Adrenal gland (tissue), 12 donors: ENCODE data around the gene LSS. TPM values are rescaled to one million over a fixed set of nuclear protein-coding genes. Genes with fewer than 3 reads are reported as not detected.

Experiments used
- DNase-seq, 7 donors: peaks; one replicate each; pipeline ENCODE4 v3.0.0-alpha.2; 2019 to 2020
- H3K27ac ChIP-seq, 5 donors: fragments of 200-600 bp; sonication (generic) in 4 of 5; 1 replicate in 3 of 5; 2 replicates in 2 of 5; pipeline versions ENCODE4 v1.5.1 to v1.8.0; 2016 to 2020; ENCODE audit warnings: mild to moderate bottlenecking in 1 of 5
- H3K27me3 ChIP-seq: fragments of 200-600 bp; 2 replicates; pipeline ENCODE4 v1.8.0; 2021
- H3K36me3 ChIP-seq, 2 donors: fragments of 200-600 bp; replicated peaks in 1 of 2; 1 replicate in 1 of 2; 2 replicates in 1 of 2; pipeline versions ENCODE4 v1.5.1 to v1.8.0; 2018 to 2022
- H3K4me1 ChIP-seq, 2 donors: fragments of 200-600 bp; replicated peaks in 1 of 2; 1 replicate in 1 of 2; 2 replicates in 1 of 2; pipeline versions ENCODE4 v1.5.1 to v1.8.0; 2018 to 2021
- H3K4me3 ChIP-seq, 4 donors: fragments of 200-600 bp; sonication (generic) in 3 of 4; one replicate each; pipeline ENCODE4 v1.5.1; 2016 to 2018
- H3K9me3 ChIP-seq, 3 donors: fragments of 200-600 bp; sonication (generic) in 1 of 3; replicated peaks in 1 of 3; 1 replicate in 2 of 3; 2 replicates in 1 of 3; pipeline versions ENCODE4 v1.5.1 to v1.8.0; 2016 to 2021
- POLR2A ChIP-seq, 2 donors: fragments of 450-650 bp; IDR thresholded peaks; one replicate each; pipeline ENCODE4 v1.6.1; 2017; ENCODE audit warnings: antibody characterized with exemption in 2 of 2, mild to moderate bottlenecking in 2 of 2, moderate library complexity in 1 of 2
- WGBS, 4 donors: extraction: QIAGEN DNeasy Blood & Tissue Kit in 2 of 4; methylation state at CpG; one replicate each; pipeline versions ENCODE4 v1.1.5 to v1.1.7; 2013 to 2017; 5-methylcytosine and 5-hydroxymethylcytosine counted together
- intact Hi-C, 2 donors: fragments of 100-400 bp; cut with DNase I; formaldehyde crosslinking; loops; one replicate each; pipeline versions ENCODE4 v1.14.1 to v1.15.0; 2022 to 2023
- polyA plus RNA-seq, 3 donors: library from polyadenylated mRNA; stranded (reverse); fragments of 200-250 nt in 2 of 3; fragments of 350-450 nt in 1 of 3; fragmentation: Illumina TruSeq in 1 of 3; extraction: RNeasy Lipid Tissue Mini Kit (QIAGEN cat#74804) in 1 of 3; gene quantifications; one replicate each; pipeline ENCODE4 v1.2.3, GENCODE V29; 2013 to 2014
- total RNA-seq, 9 donors: library from RNA; depleted of rRNA in 4 of 9; stranded (reverse); fragments of >200 nt in 4 of 9; fragments of 120-200 nt in 1 of 9; fragmentation: NEBNext Ultra II Directional in 1 of 9; extraction: Animal tissue kit (Norgen Biotek cat#: 25700) in 1 of 9; gene quantifications; one replicate each; pipeline versions ENCODE4 v1.1.0 to v1.2.4, GENCODE V29; 2013 to 2023
- TF ChIP-seq, protein P1 (sequence below), 6 experiments: fragments of 450-650 bp in 4 of 6; fragments of 200-600 bp in 2 of 6; sonication (generic) in 1 of 6; IDR thresholded peaks; 1 replicate in 5 of 6; 2 replicates in 1 of 6; pipeline versions ENCODE4 v1.5.1 to v1.8.0; 2016 to 2021; ENCODE audit warnings: antibody characterized with exemption in 6 of 6, mild to moderate bottlenecking in 2 of 6, moderate library complexity in 1 of 6
- donor health status: healthy with polysubstance abuse.
- donor health status: Bipolar disorder and iron deficiency.
- donor health status: DM: yes; HTN: yes; CAD: no.
- donor health status: DM: no; HTN: no; CAD: no.
- donor health status: DM: no; HTN: no; CAD: no.
- donor health status: DM: yes; HTN: yes; CAD: no.

Gene LSS
- total and polyA plus RNA-seq, 12 donors, result 46.3 to 246 (median 79.8) TPM

DNA sequence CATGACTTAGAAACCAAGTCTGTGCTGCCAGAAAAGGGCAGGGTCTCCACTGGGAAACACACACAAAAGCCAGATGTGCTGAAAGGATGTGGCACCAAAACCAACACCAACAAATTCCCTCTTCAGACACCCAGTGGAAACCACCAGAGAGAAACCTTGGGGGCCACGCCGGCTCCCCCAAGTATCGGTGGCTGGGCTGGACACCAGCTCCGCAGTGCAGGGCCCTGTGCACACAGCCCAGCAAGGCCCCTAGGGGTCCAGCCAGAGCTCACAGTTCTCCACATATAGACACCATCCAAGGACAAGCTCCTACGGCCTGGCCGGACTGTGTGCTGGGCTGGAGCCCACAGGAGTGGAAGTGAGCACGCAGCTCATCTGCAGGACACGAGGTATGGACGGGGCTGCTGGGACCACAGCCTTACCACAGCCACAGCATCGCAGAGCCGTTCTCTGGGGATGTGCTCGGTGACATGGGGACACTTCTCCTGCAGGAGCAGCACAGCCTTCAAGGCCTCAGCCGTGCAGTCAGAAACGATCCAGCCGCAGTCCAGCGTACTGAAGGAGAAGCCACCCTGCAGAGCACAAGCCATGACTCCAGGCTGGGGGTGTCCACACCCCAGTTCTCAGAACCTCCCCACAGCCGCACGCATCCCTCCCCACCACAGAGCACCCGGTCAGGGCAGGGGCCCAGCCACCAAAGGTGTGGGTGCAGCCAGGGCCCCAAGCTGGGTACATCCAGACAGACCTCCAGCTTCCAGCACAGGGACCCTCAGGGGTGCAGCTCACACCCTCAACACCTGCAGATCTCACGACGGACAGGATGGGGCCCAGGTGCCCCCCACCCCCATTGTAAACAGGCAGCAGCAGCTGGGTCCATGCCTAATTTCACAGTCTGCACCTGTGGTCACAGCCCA, 21.3 kb downstream of the LSS start:
- Histone ChIP-seq H3K9me3 (no peaks in the 10 kb centered on the region), H3K4me1 (no peaks in the 10 kb centered on the region), H3K27ac (no peak overlapping the region), H3K27me3 (no peaks in the 10 kb centered on the region), H3K4me3 (no peak overlapping the region), H3K36me3 (peaks cover 0 to 78% of the 10 kb centered on the region in 2 donors)
- WGBS, 4 donors, result 90 to 95% (median 93%) methylated on average over 8 to 21 of the region's 21 CpGs
- intact Hi-C loops, result no loop called here
- TF ChIP-seq, protein P1, sequence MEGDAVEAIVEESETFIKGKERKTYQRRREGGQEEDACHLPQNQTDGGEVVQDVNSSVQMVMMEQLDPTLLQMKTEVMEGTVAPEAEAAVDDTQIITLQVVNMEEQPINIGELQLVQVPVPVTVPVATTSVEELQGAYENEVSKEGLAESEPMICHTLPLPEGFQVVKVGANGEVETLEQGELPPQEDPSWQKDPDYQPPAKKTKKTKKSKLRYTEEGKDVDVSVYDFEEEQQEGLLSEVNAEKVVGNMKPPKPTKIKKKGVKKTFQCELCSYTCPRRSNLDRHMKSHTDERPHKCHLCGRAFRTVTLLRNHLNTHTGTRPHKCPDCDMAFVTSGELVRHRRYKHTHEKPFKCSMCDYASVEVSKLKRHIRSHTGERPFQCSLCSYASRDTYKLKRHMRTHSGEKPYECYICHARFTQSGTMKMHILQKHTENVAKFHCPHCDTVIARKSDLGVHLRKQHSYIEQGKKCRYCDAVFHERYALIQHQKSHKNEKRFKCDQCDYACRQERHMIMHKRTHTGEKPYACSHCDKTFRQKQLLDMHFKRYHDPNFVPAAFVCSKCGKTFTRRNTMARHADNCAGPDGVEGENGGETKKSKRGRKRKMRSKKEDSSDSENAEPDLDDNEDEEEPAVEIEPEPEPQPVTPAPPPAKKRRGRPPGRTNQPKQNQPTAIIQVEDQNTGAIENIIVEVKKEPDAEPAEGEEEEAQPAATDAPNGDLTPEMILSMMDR (IDR thresholded peaks at IDR 0.05), result no peak
- no peak for TF ChIP-seq POLR2A (IDR thresholded peaks at IDR 0.05)
- peak in 3 of 7 donors; percentile 6 to 11 (median 7) for DNase-seq

DNA sequence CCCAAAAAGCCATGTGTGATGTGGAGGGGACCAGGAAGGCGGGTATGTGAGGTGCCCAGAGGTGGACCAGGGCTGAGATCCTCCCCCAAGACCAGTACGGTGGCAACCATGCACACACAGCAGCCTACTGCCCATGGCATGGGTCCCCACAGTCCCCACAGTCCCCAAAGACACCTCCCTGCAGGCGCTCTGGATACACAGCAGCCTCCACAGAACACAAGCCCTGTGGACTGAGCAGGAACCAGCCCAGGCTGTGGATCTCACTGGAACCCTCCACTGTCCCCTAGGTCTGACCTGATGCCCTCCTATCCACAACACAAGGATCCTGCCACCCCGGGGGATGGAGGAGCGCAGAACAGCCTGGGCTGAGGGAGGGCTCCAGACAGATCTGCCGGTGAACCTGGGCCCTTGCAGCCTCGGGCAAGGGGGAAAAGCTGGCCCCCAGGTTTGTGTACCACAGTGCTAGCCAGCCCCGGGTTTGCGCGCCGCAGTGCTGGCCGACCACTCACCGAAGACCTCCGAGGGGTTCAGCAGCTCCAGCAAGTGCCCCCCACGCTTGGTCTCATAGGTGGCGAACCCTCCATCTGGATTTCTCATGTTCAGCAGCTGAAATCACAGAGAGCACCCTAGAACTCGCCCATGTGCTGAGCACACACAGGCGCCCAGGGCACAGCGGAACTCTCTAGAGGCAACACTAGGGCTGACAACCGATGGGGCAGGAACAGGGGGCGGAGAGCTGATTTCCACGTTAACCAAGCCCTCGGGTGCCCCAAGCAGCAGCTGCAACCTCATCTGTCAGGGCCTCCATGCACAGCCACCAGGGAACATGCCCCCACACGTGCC, 22.2 kb downstream of the LSS start:
- Histone ChIP-seq H3K27ac (no peak overlapping the region), H3K36me3 (peaks cover 0 to 78% of the 10 kb centered on the region in 2 donors), H3K4me1 (no peaks in the 10 kb centered on the region), H3K9me3 (no peaks in the 10 kb centered on the region), H3K4me3 (no peak overlapping the region), H3K27me3 (no peaks in the 10 kb centered on the region)
- 89 to 97% (median 94%) methylated on average over 7 to 24 of the region's 24 CpGs for WGBS, 4 donors
- TF ChIP-seq, protein P1 (IDR thresholded peaks at IDR 0.05), result no peak
- DNase-seq, result peak in 3 of 7 donors; percentile 4 to 8 (median 8)
- intact Hi-C loops, result no loop called here

DNA sequence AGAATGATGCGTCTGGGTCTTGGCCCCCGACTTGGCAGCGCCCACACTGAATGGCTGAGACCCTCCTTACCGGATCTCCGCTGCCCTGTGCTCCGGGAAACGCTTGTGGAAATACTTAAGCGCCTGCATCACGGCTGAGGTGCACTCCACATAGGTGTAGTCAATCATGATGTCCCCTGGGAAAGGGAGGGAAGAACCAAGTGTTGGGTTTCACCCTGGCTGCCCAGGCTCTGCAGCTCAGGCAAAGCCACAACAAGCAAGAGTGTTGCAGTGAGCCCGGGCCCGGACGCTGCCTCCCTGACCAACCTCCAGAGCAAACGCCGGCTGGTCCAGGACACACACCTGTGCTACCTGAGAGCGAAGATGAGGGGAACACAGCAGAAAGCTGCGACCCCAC, 22.8 kb downstream of the LSS start:
- intact Hi-C loops, result no loop called here
- peak in 2 of 7 donors; percentile 4 to 10 for DNase-seq
- Histone ChIP-seq H3K4me3 (no peak overlapping the region), H3K27ac (no peak overlapping the region), H3K4me1 (no peaks in the 10 kb centered on the region), H3K27me3 (no peaks in the 10 kb centered on the region), H3K9me3 (no peaks in the 10 kb centered on the region), H3K36me3 (peaks cover 0 to 77% of the 10 kb centered on the region in 2 donors)
- 92 to 97% (median 94%) methylated on average over 13 to 16 of the region's 16 CpGs for whole genome bisulfite sequencing, 4 donors
- no peak for TF ChIP-seq POLR2A (IDR thresholded peaks at IDR 0.05)
- TF ChIP-seq, protein P1 (IDR thresholded peaks at IDR 0.05), result no peak

DNA sequence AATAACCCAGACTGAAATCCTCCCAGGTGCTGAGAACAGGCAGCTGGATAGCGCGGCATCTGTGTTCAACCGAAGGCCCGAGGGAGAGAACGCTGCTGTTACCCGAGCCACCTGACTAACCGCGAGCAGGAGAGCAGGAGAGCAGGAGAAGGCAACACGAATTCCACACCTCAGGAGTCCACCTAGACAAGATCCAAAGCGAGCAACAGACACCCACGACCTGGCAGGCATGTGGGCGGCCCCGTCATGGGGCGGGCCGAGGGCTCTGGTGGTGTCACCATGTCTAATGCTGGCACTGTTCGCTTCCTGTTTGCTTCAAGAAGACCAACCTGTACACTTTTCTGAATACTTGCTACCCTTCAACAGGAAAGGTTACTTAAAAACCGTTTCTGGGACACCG, 23.4 kb downstream of the LSS start:
- TF ChIP-seq, protein P1 (IDR thresholded peaks at IDR 0.05), result no peak
- TF ChIP-seq POLR2A (IDR thresholded peaks at IDR 0.05), result no peak
- 87 to 93% (median 88%) methylated on average over 18 of the region's 18 CpGs for WGBS, 4 donors
- peaks cover 0 to 76% of the 10 kb centered on the region in 2 donors for H3K36me3 ChIP-seq

More for the DNA sequence above, 23.4 kb downstream of the LSS start:
- Histone ChIP-seq H3K27me3 (no peaks in the 10 kb centered on the region), H3K9me3 (no peaks in the 10 kb centered on the region), H3K4me1 (no peaks in the 10 kb centered on the region), H3K4me3 (no peak overlapping the region), H3K27ac (no peak overlapping the region)
- intact Hi-C loops, result no loop called here
- DNase-seq, result no peak
